ENCODE measurements around the gene MCF2L2. TPM values are rescaled to one million over a fixed set of nuclear protein-coding genes. Genes with fewer than 3 reads are reported as not detected.
"Not testable (repeated sequence)": the region's sequence is repeated elsewhere in the genome, so short reads cannot be mapped to it uniquely, and the experiment has no call there.

The MCF2L2 gene
- total and polyA plus RNA-seq, 9 donors = 0.12 to 2.2 (median 0.61) TPM

GRCh38 chr3:183375787-183376186 is 52.6 kb downstream of the MCF2L2 start:
- WGBS, 3 donors = 78 to 88% (median 86%) methylated on average over 5 of the region's 5 CpGs
- H3K4me3 ChIP-seq = no peak overlapping the region
- H3K27ac ChIP-seq = no peak overlapping the region
- H3K36me3 ChIP-seq = no peaks in the 10 kb centered on the region
- no peaks in the 10 kb centered on the region for H3K4me1 ChIP-seq (ENCODE audit: insufficient read depth)
- no peaks in the 10 kb centered on the region for H3K27me3 ChIP-seq
- TF ChIP-seq CTCF (IDR thresholded peaks at IDR 0.05) (no peak), EP300 (IDR thresholded peaks at IDR 0.05) (no peak), POLR2A (IDR thresholded peaks at IDR 0.05) (no peak)
- H3K9me3 ChIP-seq = no peaks in the 10 kb centered on the region
- DNase-seq = no peak
- intact Hi-C loops (cut with DNase I) = no loop called here

- WGBS, 3 donors = 19 to 36% (median 24%) methylated on average over 6 of the region's 6 CpGs
- H3K36me3 ChIP-seq = no peaks in the 10 kb centered on the region
- intact Hi-C loops (cut with DNase I) = no loop called here
- no peak overlapping the region for H3K4me3 ChIP-seq
- no peaks in the 10 kb centered on the region for H3K9me3 ChIP-seq
- no peaks in the 10 kb centered on the region for H3K4me1 ChIP-seq (ENCODE audit: insufficient read depth)
- DNase-seq = no peak
- H3K27me3 ChIP-seq = no peaks in the 10 kb centered on the region
- no peak overlapping the region for H3K27ac ChIP-seq
- TF ChIP-seq EP300 (IDR thresholded peaks at IDR 0.05) = no peak
Observed at GRCh38 chr3:183375337-183375736, 53.1 kb downstream of the MCF2L2 start.

DNA sequence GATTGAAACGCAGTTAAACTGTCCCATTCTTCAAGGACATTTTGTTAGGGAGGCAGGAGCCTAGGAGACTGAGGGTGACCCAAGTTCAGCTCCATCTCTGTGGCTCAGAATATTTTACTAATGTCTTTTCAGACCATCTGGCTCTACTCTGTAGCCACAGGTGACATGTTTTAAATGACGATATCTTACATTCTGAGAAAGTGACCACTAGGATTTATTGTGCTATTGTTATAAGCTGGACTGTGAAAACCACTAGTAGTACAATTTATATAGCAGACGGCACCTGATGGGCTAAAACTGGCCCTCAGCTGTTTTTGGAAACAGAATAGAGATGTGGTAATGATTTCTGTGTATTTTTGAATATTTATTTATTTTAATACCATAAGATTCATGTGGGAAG is 55.5 kb downstream of the MCF2L2 start:
- intact Hi-C loops (cut with DNase I) = no loop called here
- TF ChIP-seq CTCF (IDR thresholded peaks at IDR 0.05) (no peak), EP300 (IDR thresholded peaks at IDR 0.05) (no peak), POLR2A (IDR thresholded peaks at IDR 0.05) (no peak)
- 68 to 80% (median 71%) methylated on average over 3 of the region's 3 CpGs for WGBS, 3 donors

DNA sequence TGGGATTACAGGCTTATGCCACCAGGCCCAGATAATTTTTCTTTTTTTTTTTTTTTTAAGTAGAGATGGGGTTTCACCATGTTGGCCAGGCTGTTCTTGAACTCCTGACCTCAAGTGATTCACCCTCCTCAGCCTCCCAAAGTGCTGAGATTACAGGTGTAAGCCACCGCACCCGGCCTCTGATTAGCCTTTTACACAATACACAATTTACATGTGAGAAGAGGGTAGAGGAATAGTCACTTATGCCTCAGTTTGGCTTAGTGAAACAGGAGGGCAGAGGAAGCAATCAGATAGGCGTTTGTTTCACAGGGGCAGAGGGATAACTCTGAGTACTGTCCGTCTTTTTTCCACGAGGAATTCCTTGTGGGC is 56.8 kb downstream of the MCF2L2 start:
- H3K9me3 ChIP-seq; H3K27ac ChIP-seq; H3K4me3 ChIP-seq; H3K36me3 ChIP-seq; H3K27me3 ChIP-seq; intact Hi-C loops (cut with DNase I); H3K4me1 ChIP-seq (ENCODE audit: insufficient read depth); DNase-seq: not testable (repeated sequence)
- WGBS, 3 donors = 69 to 89% (median 71%) methylated on average over 5 of the region's 5 CpGs

More for the DNA sequence above, 55.5 kb downstream of the MCF2L2 start:
- H3K36me3 ChIP-seq = no peaks in the 10 kb centered on the region
- no peak overlapping the region for H3K4me3 ChIP-seq
- no peak overlapping the region for H3K27ac ChIP-seq
- no peak for DNase-seq
- no peaks in the 10 kb centered on the region for H3K4me1 ChIP-seq (ENCODE audit: insufficient read depth)
- no peaks in the 10 kb centered on the region for H3K27me3 ChIP-seq
- no peaks in the 10 kb centered on the region for H3K9me3 ChIP-seq

- TF ChIP-seq EP300 (IDR thresholded peaks at IDR 0.05) = no peak
- TF ChIP-seq CTCF (IDR thresholded peaks at IDR 0.05) = no peak
- no peak for TF ChIP-seq POLR2A (IDR thresholded peaks at IDR 0.05)
- H3K36me3 ChIP-seq = no peaks in the 10 kb centered on the region
- H3K9me3 ChIP-seq = no peaks in the 10 kb centered on the region
- intact Hi-C loops (cut with DNase I) = no loop called here
- H3K27me3 ChIP-seq = no peaks in the 10 kb centered on the region
- DNase-seq = no peak
- 89 to 93% (median 90%) methylated on average over 4 of the region's 4 CpGs for WGBS, 3 donors
- H3K4me1 ChIP-seq (ENCODE audit: insufficient read depth) = no peaks in the 10 kb centered on the region
- H3K27ac ChIP-seq = no peak overlapping the region
- H3K4me3 ChIP-seq = no peak overlapping the region
Observed at GRCh38 chr3:183370391-183370790, 58.0 kb downstream of the MCF2L2 start.

- H3K9me3 ChIP-seq = no peaks in the 10 kb centered on the region
- WGBS, 3 donors = 91 to 98% (median 96%) methylated on average over 2 of the region's 2 CpGs
- no peak overlapping the region for H3K4me3 ChIP-seq
- H3K4me1 ChIP-seq (ENCODE audit: insufficient read depth) = no peaks in the 10 kb centered on the region
- no peak overlapping the region for H3K27ac ChIP-seq
- intact Hi-C loops (cut with DNase I) = no loop called here
- no peaks in the 10 kb centered on the region for H3K27me3 ChIP-seq
- TF ChIP-seq POLR2A (IDR thresholded peaks at IDR 0.05) (no peak), EP300 (IDR thresholded peaks at IDR 0.05) (no peak), CTCF (IDR thresholded peaks at IDR 0.05) (no peak)
- H3K36me3 ChIP-seq = no peaks in the 10 kb centered on the region
- DNase-seq = no peak
Observed at GRCh38 chr3:183369627-183370026, 58.8 kb downstream of the MCF2L2 start.
